ENCODE results near the gene MARCHF10. TPM values are rescaled to one million over a fixed set of nuclear protein-coding genes. Genes with fewer than 3 reads are reported as not detected.

The MARCHF10 gene
- total RNA-seq, 2 donors from 2014 or later = 29.7 TPM; not detected in 1

- TF ChIP-seq POLR2AphosphoS5 (IDR thresholded peaks at IDR 0.05) = no peak
- no peak for TF ChIP-seq POLR2A (IDR thresholded peaks at IDR 0.05)
- TF ChIP-seq CTCF (IDR thresholded peaks at IDR 0.05) = peak in 1 of 4 experiments; percentile 12
- no peaks in the 10 kb centered on the region for H3K9me3 ChIP-seq
- H3K36me3 ChIP-seq = no peaks in the 10 kb centered on the region
- intact Hi-C loops (cut with DNase I) = no loop called here
- H3K27me3 ChIP-seq (replicated peaks; ENCODE audit: insufficient read depth) = no peaks in the 10 kb centered on the region
- no peaks in the 10 kb centered on the region for H3K4me1 ChIP-seq (replicated peaks)
- no peak overlapping the region for H3K27ac ChIP-seq
- no peak for DNase-seq (ENCODE audit: low spot score)
- 32% methylated on average over 10 of the region's 10 CpGs for WGBS
- no peak overlapping the region for H3K4me3 ChIP-seq
Observed at GRCh38 chr17:62755141-62755851, 52.8 kb downstream of the MARCHF10 start.

- TF ChIP-seq POLR2A (IDR thresholded peaks at IDR 0.05) (no peak), CTCF (IDR thresholded peaks at IDR 0.05) (no peak), POLR2AphosphoS5 (IDR thresholded peaks at IDR 0.05) (no peak)
- DNase-seq (ENCODE audit: low spot score) = no peak
- no peak overlapping the region for H3K27ac ChIP-seq
- H3K4me1 ChIP-seq (replicated peaks) = no peaks in the 10 kb centered on the region
- no peak overlapping the region for H3K4me3 ChIP-seq
- H3K27me3 ChIP-seq (replicated peaks; ENCODE audit: insufficient read depth) = no peaks in the 10 kb centered on the region
- WGBS = 34% methylated on average over 4 of the region's 4 CpGs
- H3K9me3 ChIP-seq = no peaks in the 10 kb centered on the region
- intact Hi-C loops (cut with DNase I) = no loop called here
- no peaks in the 10 kb centered on the region for H3K36me3 ChIP-seq
Observed at GRCh38 chr17:62754631-62755030, 53.5 kb downstream of the MARCHF10 start.

GRCh38 chr17:62753562-62753961, 54.6 kb downstream of the MARCHF10 start:
- 97% methylated on average over 7 of the region's 7 CpGs for WGBS
- no peaks in the 10 kb centered on the region for H3K4me1 ChIP-seq (replicated peaks)
- H3K27me3 ChIP-seq (replicated peaks; ENCODE audit: insufficient read depth) = no peaks in the 10 kb centered on the region
- H3K9me3 ChIP-seq = no peaks in the 10 kb centered on the region
- no peak overlapping the region for H3K4me3 ChIP-seq
- DNase-seq (ENCODE audit: low spot score) = no peak
- intact Hi-C loops (cut with DNase I) = no loop called here
- no peaks in the 10 kb centered on the region for H3K36me3 ChIP-seq
- TF ChIP-seq CTCF (IDR thresholded peaks at IDR 0.05) (no peak), POLR2A (IDR thresholded peaks at IDR 0.05) (no peak), POLR2AphosphoS5 (IDR thresholded peaks at IDR 0.05) (no peak)
- no peak overlapping the region for H3K27ac ChIP-seq

- intact Hi-C loops (cut with DNase I) = no loop called here
- Histone ChIP-seq H3K9me3 (no peaks in the 10 kb centered on the region), H3K4me3 (no peak overlapping the region), H3K4me1 (replicated peaks) (no peaks in the 10 kb centered on the region), H3K36me3 (no peaks in the 10 kb centered on the region), H3K27ac (no peak overlapping the region), H3K27me3 (replicated peaks; ENCODE audit: insufficient read depth) (no peaks in the 10 kb centered on the region)
- TF ChIP-seq CTCF (IDR thresholded peaks at IDR 0.05) = no peak
- no peak for TF ChIP-seq POLR2AphosphoS5 (IDR thresholded peaks at IDR 0.05)
- no peak for TF ChIP-seq POLR2A (IDR thresholded peaks at IDR 0.05)
- DNase-seq (ENCODE audit: low spot score) = no peak
- WGBS = 74% methylated on average over 12 of the region's 12 CpGs
Observed at GRCh38 chr17:62751060-62751691, 56.9 kb downstream of the MARCHF10 start.

GRCh38 chr17:62750631-62751051, 57.5 kb downstream of the MARCHF10 start:
- WGBS = 59% methylated on average over 15 of the region's 15 CpGs

More at GRCh38 chr17:62750631-62751051, 57.5 kb downstream of the MARCHF10 start:
- Histone ChIP-seq H3K27ac (no peak overlapping the region), H3K9me3 (no peaks in the 10 kb centered on the region), H3K4me1 (replicated peaks) (no peaks in the 10 kb centered on the region), H3K27me3 (replicated peaks; ENCODE audit: insufficient read depth) (no peaks in the 10 kb centered on the region), H3K36me3 (no peaks in the 10 kb centered on the region), H3K4me3 (no peak overlapping the region)
- TF ChIP-seq POLR2AphosphoS5 (IDR thresholded peaks at IDR 0.05) = no peak
- no peak for TF ChIP-seq POLR2A (IDR thresholded peaks at IDR 0.05)
- TF ChIP-seq CTCF (IDR thresholded peaks at IDR 0.05) = no peak
- no peak for DNase-seq (ENCODE audit: low spot score)
- intact Hi-C loops (cut with DNase I) = no loop called here
